G401 (cell line): ENCODE measurements around the gene WDR18. TPM values are rescaled to one million over a fixed set of nuclear protein-coding genes. Genes with fewer than 3 reads are reported as not detected.

ENCODE experiments used
- DNase-seq: peaks from one replicate; pipeline ENCODE4 v3.0.0-alpha.2; 2015; ENCODE audit warnings: low spot score
- in situ Hi-C: cut with HindIII; loops from 2 replicates; pipeline ENCODE4 v1.10.0; 2016; ENCODE audit warnings: low sequenced_read_pairs, mixed read lengths
- total RNA-seq: library from RNA; depleted of rRNA; stranded (reverse); fragments of >200 nt; shearing (Covaris generic); gene quantifications from 2 replicates; pipeline ENCODE4 v1.2.3, GENCODE V29; 2014

WDR18 gene
- total RNA-seq, 1 experiment from 2014 or later, result 176 TPM

- DNase-seq, result no peak
- in situ Hi-C loops, result no loop called here
Observed at GRCh38 chr19:963486-963951, 20.6 kb upstream of the WDR18 start.

GRCh38 chr19:964116-964520 is 20.0 kb upstream of the WDR18 start:
- no peak for DNase-seq
- in situ Hi-C loops, result no loop called here

GRCh38 chr19:964761-965694 is 19.1 kb upstream of the WDR18 start:
- in situ Hi-C loops, result no loop called here
- no peak for DNase-seq

GRCh38 chr19:966485-967088 is 17.6 kb upstream of the WDR18 start:
- DNase-seq, result no peak
- in situ Hi-C loops, result no loop called here

- no peak for DNase-seq
- in situ Hi-C loops, result no loop called here
Observed at GRCh38 chr19:970695-971094, 13.4 kb upstream of the WDR18 start.

- in situ Hi-C loops, result no loop called here
- DNase-seq, result no peak
Observed at GRCh38 chr19:971795-972194, 12.3 kb upstream of the WDR18 start.

GRCh38 chr19:972281-972680 is 11.9 kb upstream of the WDR18 start:
- in situ Hi-C loops, result no loop called here

GRCh38 chr19:973726-974563 is 10.2 kb upstream of the WDR18 start:
- in situ Hi-C loops, result no loop called here

More at GRCh38 chr19:972281-972680, 11.9 kb upstream of the WDR18 start:
- DNase-seq, result no peak

GRCh38 chr19:974564-975257 is 9.4 kb upstream of the WDR18 start:
- no peak for DNase-seq
- in situ Hi-C loops, result no loop called here

More at GRCh38 chr19:973726-974563, 10.2 kb upstream of the WDR18 start:
- DNase-seq, result no peak

- DNase-seq, result no peak
- in situ Hi-C loops, result no loop called here
Observed at GRCh38 chr19:976476-976875, 7.7 kb upstream of the WDR18 start.

GRCh38 chr19:977058-977464 is 7.1 kb upstream of the WDR18 start:
- in situ Hi-C loops, result no loop called here
- DNase-seq, result no peak

GRCh38 chr19:979318-979741 is 4.8 kb upstream of the WDR18 start:
- DNase-seq, result no peak
- in situ Hi-C loops, result no loop called here

- in situ Hi-C loops, result no loop called here
- DNase-seq, result peak; percentile 27
Observed at GRCh38 chr19:980133-980998, 3.8 kb upstream of the WDR18 start.

GRCh38 chr19:982567-983170 is 1.5 kb upstream of the WDR18 start:
- DNase-seq, result peak; percentile 71
- in situ Hi-C loops, result no loop called here

- in situ Hi-C loops, result no loop called here
- DNase-seq, result no peak
Observed at GRCh38 chr19:986083-986482, 1.9 kb downstream of the WDR18 start.

- DNase-seq, result no peak
- in situ Hi-C loops, result no loop called here
Observed at GRCh38 chr19:988081-988480, 3.9 kb downstream of the WDR18 start.

- DNase-seq, result no peak
- in situ Hi-C loops, result no loop called here
Observed at GRCh38 chr19:988510-988909, 4.4 kb downstream of the WDR18 start.
